GM12878 (cell line): ENCODE results near the gene PEX5. TPM values are rescaled to one million over a fixed set of nuclear protein-coding genes. Genes with fewer than 3 reads are reported as not detected.

ENCODE experiments used
- ATAC-seq: fragments of 200-7000 bp; cut with Tn5 transposase; 3 replicates; pipeline ENCODE4 v1.9.1; 2020; ENCODE audit warnings: mild to moderate bottlenecking, moderate library complexity
- BruUV-seq: library from RNA; stranded (reverse); fragments of 400-500 nt; replicated peaks from 2 replicates; lab custom pipeline; 2021; lab: Mats Ljungman, UMichigan
- CTCF ChIA-PET: fragments of 300-600 bp; sonication (Branson Sonifier 250); formaldehyde crosslinking; extraction: SDS; loops from one replicate; lab custom pipeline; 2021; ENCODE audit warnings: inconsistent platforms; lab: Yijun Ruan, JAX
- POLR2A ChIA-PET: fragments of 350-600 bp; formaldehyde crosslinking; extraction: SDS; loops from one replicate; lab custom pipeline; 2021; ENCODE audit warnings: inconsistent platforms; lab: Charles Lee
- RAD21 ChIA-PET: fragments of 300-600 bp; sonication (Branson Sonifier 250); formaldehyde crosslinking; loops from one replicate; lab custom pipeline; 2023; ENCODE audit warnings: antibody characterized with exemption; ENCODE audit not compliant: unreplicated experiment; lab: Charles Lee
- SMC1A ChIA-PET: fragments of 300-600 bp; sonication (Branson Sonifier 250); formaldehyde crosslinking; loops from one replicate; lab custom pipeline; 2023; ENCODE audit not compliant: unreplicated experiment, uncharacterized antibody; lab: Charles Lee
- DNase-seq: peaks from one replicate; pipeline ENCODE4 v3.0.0-alpha.2; 2011; ENCODE audit warnings: low read depth, low spot score
- FAIRE-seq: peaks from 3 replicates; lab custom pipeline; 2011; peaks lifted over from hg19 to GRCh38; lab: Jason Lieb, UNC
- H2AFZ ChIP-seq: 2 replicates; pipeline ENCODE4 v1.6.0; 2011; ENCODE audit warnings: low read depth, low read length, control low read depth; ENCODE audit not compliant: control insufficient read depth
- H3K27ac ChIP-seq: 2 replicates; pipeline ENCODE4 v1.5.1; 2011; ENCODE audit warnings: control low read depth; ENCODE audit not compliant: control insufficient read depth, insufficient read depth
- H3K27me3 ChIP-seq, 2 experiments: replicated peaks in 1 of 2; 2 replicates each; pipeline versions ENCODE4 v1.6.0 to v1.6.1; 2011; ENCODE audit warnings: low read length in 1 of 2; ENCODE audit not compliant: control insufficient read depth in 2 of 2, insufficient read depth in 2 of 2
- H3K36me3 ChIP-seq, 2 experiments: 2 replicates each; pipeline ENCODE4 v1.5.1; 2011; ENCODE audit warnings: low read length in 1 of 2; ENCODE audit not compliant: control insufficient read depth in 2 of 2, insufficient read depth in 2 of 2
- H3K4me1 ChIP-seq: 2 replicates; pipeline ENCODE4 v1.6.1; 2011; ENCODE audit warnings: mild to moderate bottlenecking, low read length, moderate library complexity, mixed read lengths; ENCODE audit not compliant: control insufficient read depth, insufficient read depth
- H3K4me2 ChIP-seq: 2 replicates; pipeline ENCODE4 v1.6.0; 2011; ENCODE audit warnings: control low read depth; ENCODE audit not compliant: control insufficient read depth, insufficient read depth
- H3K4me3 ChIP-seq: fragments of 200-600 bp; sonication (generic); 2 replicates; pipeline ENCODE4 v1.5.1; 2016
- H3K79me2 ChIP-seq: 2 replicates; pipeline ENCODE4 v1.6.0; 2011; ENCODE audit warnings: low read length; ENCODE audit not compliant: control insufficient read depth, insufficient read depth
- H3K9ac ChIP-seq: 2 replicates; pipeline ENCODE4 v1.8.0; 2011; ENCODE audit warnings: low read length, control low read depth, mixed read lengths; ENCODE audit not compliant: control insufficient read depth, insufficient read depth
- H3K9me3 ChIP-seq: replicated peaks from 3 replicates; pipeline ENCODE4 v1.5.1; 2011; ENCODE audit warnings: mild to moderate bottlenecking, low read length; ENCODE audit not compliant: control insufficient read depth, insufficient read depth
- H4K20me1 ChIP-seq: 2 replicates; pipeline ENCODE4 v1.6.0; 2011; ENCODE audit not compliant: control insufficient read depth, insufficient read depth
- CBX5 ChIP-seq: sonication (generic); IDR thresholded peaks from 2 replicates; pipeline ENCODE4 v1.6.1; 2016; ENCODE audit warnings: low read depth, moderate library complexity, mild to moderate bottlenecking, inconsistent platforms
- CHD2 ChIP-seq: IDR thresholded peaks from 2 replicates; pipeline ENCODE4 v1.6.1; 2011; ENCODE audit warnings: low read depth, low read length, improper control_type of control experiment, borderline replicate concordance
- ESRRA ChIP-seq: IDR thresholded peaks from 2 replicates; pipeline ENCODE4 v1.6.1; 2012; ENCODE audit warnings: mild to moderate bottlenecking, low read length, improper control_type of control experiment
- JUNB ChIP-seq: IDR thresholded peaks from 2 replicates; pipeline ENCODE4 v1.6.1; 2016; ENCODE audit warnings: antibody characterized with exemption, mild to moderate bottlenecking
- MEF2A ChIP-seq: IDR thresholded peaks from 2 replicates; pipeline ENCODE4 v1.6.1; 2011; ENCODE audit warnings: low read depth, mild to moderate bottlenecking, low read length, moderate library complexity; ENCODE audit not compliant: insufficient read depth
- SP1 ChIP-seq: IDR thresholded peaks from one replicate; pipeline ENCODE4 v1.6.1; 2011; ENCODE audit warnings: low read depth, low read length
- ZSCAN29 ChIP-seq: fragments of 450-650 bp; IDR thresholded peaks from 2 replicates; pipeline ENCODE4 v1.6.1; 2017; ENCODE audit warnings: mild to moderate bottlenecking, moderate library complexity
- WGBS: methylation state at CpG from one replicate; pipeline ENCODE4 v1.1.6; 2016; ENCODE audit warnings: low lambda C conversion rate; ENCODE audit not compliant: insufficient replicate concordance, insufficient coverage; ENCODE audit errors: missing lambda C conversion rate; 5-methylcytosine and 5-hydroxymethylcytosine counted together
- in situ Hi-C: fragments of 300-500 bp; cut with MboI; formaldehyde crosslinking; loops from 9 replicates; pipeline ENCODE4 v1.14.3; 2018; ENCODE audit warnings: mixed read lengths
- intact Hi-C: fragments of 100-400 bp; cut with micrococcal nuclease; formaldehyde crosslinking; loops from one replicate; pipeline ENCODE4 v1.14.2; 2022; ENCODE audit not compliant: unreplicated experiment
- polyA plus RNA-seq, 11 experiments: library from polyadenylated mRNA; depleted of rRNA in 4 of 11; unstranded in 6 of 11; stranded (reverse) in 5 of 11; fragments of >200 nt; fragmentation: Nextera tagmentation in 4 of 11; fragmentation: Illumina TruSeq in 1 of 11; extraction: Ambion mirVana in 4 of 11; extraction: Trizol in 1 of 11; gene quantifications; 1 replicate in 1 of 11; 2 replicates in 10 of 11; pipeline versions ENCODE4 v1.2.1 to v1.2.3, GENCODE V29; 2011 to 2016; ENCODE audit warnings: inconsistent platforms in 2 of 11, missing spikeins in 2 of 11, low read depth in 1 of 11
- total RNA-seq, 4 experiments: library from RNA; depleted of rRNA in 3 of 4; stranded (reverse); fragments of >200 nt in 3 of 4; fragmentation: Illumina TruSeq in 1 of 4; extraction: Trizol in 1 of 4; gene quantifications; 2 replicates each; pipeline versions ENCODE4 v1.2.1 to v1.2.3, GENCODE V29; 2013 to 2021
- TF ChIP-seq, protein P1 (sequence below): IDR thresholded peaks from 2 replicates; pipeline ENCODE4 v1.6.1; 2012; ENCODE audit warnings: low read length, inconsistent platforms
- TF ChIP-seq, protein P2 (sequence below): IDR thresholded peaks from 2 replicates; pipeline ENCODE4 v1.6.1; 2011; ENCODE audit warnings: low read depth, low read length, improper control_type of control experiment, borderline replicate concordance
- TF ChIP-seq, protein P3 (sequence below): fragments of 450-650 bp; IDR thresholded peaks from 2 replicates; pipeline ENCODE4 v1.6.1; 2018; ENCODE audit warnings: mild to moderate bottlenecking, low read depth, moderate library complexity; ENCODE audit not compliant: partially characterized antibody

Gene PEX5
- total and polyA plus RNA-seq, 10 of the 15 experiments (the other 5 are each of a cell fraction or from before 2014, with no cell fraction given), result 1.3 to 31.9 (median 13.1) TPM

DNA sequence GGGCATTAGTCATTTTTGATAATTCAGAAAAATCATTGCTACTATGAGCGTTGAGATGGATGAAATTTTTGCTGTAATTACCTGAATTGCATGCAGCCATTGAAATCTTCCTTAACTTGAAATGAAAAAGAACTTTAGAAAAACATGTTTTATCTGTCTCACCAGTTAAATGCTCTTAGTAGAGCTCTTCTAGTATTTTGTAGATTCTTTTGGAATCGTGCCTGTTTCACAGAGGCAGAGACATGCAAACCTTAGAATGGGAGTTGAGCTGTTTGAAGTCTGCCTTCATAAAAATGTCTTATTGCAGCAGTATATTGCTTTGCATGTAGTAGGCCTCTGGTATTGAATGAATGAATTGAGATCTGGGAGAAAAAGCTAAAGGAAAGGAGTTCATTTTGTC is 4.2 kb downstream of the PEX5 start:
- no peaks in the 10 kb centered on the region for H4K20me1 ChIP-seq

More for the DNA sequence above, 4.2 kb downstream of the PEX5 start:
- 94% methylated on average over 2 of the region's 2 CpGs for WGBS
- RAD21 ChIA-PET, result no interaction called here
- Histone ChIP-seq H3K4me2 (no peak overlapping the region), H3K9me3 (no peaks in the 10 kb centered on the region), H3K79me2 (peaks cover 6% of the 10 kb centered on the region), H3K4me3 (no peak overlapping the region), H3K27me3 (no peaks in the 10 kb centered on the region), H3K9ac (no peak overlapping the region), H3K4me1 (0 out of 2 replicates have a peak, but pooled peaks cover 3% of the 10 kb centered on the region), H2AFZ (no peak overlapping the region), H3K36me3 (no peaks in the 10 kb centered on the region), H3K27ac (no peak overlapping the region)
- intact Hi-C loops, result no loop called here
- FAIRE-seq, result no peak
- no peak for TF ChIP-seq SP1
- TF ChIP-seq ZSCAN29, result no peak
- no peak for TF ChIP-seq CHD2
- TF ChIP-seq CBX5, result no peak
- TF ChIP-seq, protein P1, sequence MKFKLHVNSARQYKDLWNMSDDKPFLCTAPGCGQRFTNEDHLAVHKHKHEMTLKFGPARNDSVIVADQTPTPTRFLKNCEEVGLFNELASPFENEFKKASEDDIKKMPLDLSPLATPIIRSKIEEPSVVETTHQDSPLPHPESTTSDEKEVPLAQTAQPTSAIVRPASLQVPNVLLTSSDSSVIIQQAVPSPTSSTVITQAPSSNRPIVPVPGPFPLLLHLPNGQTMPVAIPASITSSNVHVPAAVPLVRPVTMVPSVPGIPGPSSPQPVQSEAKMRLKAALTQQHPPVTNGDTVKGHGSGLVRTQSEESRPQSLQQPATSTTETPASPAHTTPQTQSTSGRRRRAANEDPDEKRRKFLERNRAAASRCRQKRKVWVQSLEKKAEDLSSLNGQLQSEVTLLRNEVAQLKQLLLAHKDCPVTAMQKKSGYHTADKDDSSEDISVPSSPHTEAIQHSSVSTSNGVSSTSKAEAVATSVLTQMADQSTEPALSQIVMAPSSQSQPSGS, result no peak
- TF ChIP-seq ESRRA, result no peak
- TF ChIP-seq, protein P2, sequence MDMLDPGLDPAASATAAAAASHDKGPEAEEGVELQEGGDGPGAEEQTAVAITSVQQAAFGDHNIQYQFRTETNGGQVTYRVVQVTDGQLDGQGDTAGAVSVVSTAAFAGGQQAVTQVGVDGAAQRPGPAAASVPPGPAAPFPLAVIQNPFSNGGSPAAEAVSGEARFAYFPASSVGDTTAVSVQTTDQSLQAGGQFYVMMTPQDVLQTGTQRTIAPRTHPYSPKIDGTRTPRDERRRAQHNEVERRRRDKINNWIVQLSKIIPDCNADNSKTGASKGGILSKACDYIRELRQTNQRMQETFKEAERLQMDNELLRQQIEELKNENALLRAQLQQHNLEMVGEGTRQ, result no peak
- TF ChIP-seq JUNB, result no peak
- TF ChIP-seq MEF2A, result no peak
- TF ChIP-seq, protein P3, sequence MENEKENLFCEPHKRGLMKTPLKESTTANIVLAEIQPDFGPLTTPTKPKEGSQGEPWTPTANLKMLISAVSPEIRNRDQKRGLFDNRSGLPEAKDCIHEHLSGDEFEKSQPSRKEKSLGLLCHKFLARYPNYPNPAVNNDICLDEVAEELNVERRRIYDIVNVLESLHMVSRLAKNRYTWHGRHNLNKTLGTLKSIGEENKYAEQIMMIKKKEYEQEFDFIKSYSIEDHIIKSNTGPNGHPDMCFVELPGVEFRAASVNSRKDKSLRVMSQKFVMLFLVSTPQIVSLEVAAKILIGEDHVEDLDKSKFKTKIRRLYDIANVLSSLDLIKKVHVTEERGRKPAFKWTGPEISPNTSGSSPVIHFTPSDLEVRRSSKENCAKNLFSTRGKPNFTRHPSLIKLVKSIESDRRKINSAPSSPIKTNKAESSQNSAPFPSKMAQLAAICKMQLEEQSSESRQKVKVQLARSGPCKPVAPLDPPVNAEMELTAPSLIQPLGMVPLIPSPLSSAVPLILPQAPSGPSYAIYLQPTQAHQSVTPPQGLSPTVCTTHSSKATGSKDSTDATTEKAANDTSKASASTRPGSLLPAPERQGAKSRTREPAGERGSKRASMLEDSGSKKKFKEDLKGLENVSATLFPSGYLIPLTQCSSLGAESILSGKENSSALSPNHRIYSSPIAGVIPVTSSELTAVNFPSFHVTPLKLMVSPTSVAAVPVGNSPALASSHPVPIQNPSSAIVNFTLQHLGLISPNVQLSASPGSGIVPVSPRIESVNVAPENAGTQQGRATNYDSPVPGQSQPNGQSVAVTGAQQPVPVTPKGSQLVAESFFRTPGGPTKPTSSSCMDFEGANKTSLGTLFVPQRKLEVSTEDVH, result no peak
- ATAC-seq, result no peak
- no peak for DNase-seq
- no TSS peak for BruUV-seq
- SMC1A ChIA-PET, result interaction anchor here (0.7 to 1.1 kb wide), 4 partner anchors 27 to 225 kb away, joined by 3 to 4 read pairs (median 3); no protein-coding TSS in a partner anchor
- CTCF ChIA-PET, result interaction anchor here (0.8 to 1.3 kb wide), 2 partner anchors 51 to 71 kb away, joined by 3 read pairs; no protein-coding TSS in a partner anchor
- in situ Hi-C loops, result no loop called here
- POLR2A ChIA-PET, result interaction anchor here (0.7 to 0.9 kb wide), 2 partner anchors 10 to 12 kb away, joined by 3 to 4 read pairs; no protein-coding TSS in a partner anchor
